ENCODE measurements around the gene KAT6B.

The KAT6B gene

GRCh38 chr10:74882427-74882826 lies 56.0 kb downstream of the KAT6B start:
- no peak for TF ChIP-seq ZFX (IDR thresholded peaks at IDR 0.05; ENCODE audit: borderline replicate concordance)
- TF ChIP-seq CTCF (IDR thresholded peaks at IDR 0.05) = no peak
- H3K27ac ChIP-seq = no peak overlapping the region

- no peak for TF ChIP-seq CTCF (IDR thresholded peaks at IDR 0.05)
- no peak for TF ChIP-seq ZFX (IDR thresholded peaks at IDR 0.05; ENCODE audit: borderline replicate concordance)
- no peak overlapping the region for H3K27ac ChIP-seq
Measured at GRCh38 chr10:74882831-74883230, 56.4 kb downstream of the KAT6B start.

- H3K27ac ChIP-seq = no peak overlapping the region
- TF ChIP-seq CTCF (IDR thresholded peaks at IDR 0.05) = no peak
- TF ChIP-seq ZFX (IDR thresholded peaks at IDR 0.05; ENCODE audit: borderline replicate concordance) = no peak
Measured at GRCh38 chr10:74883428-74883827, 57.0 kb downstream of the KAT6B start.

- TF ChIP-seq CTCF (IDR thresholded peaks at IDR 0.05) (no peak), ZFX (IDR thresholded peaks at IDR 0.05; ENCODE audit: borderline replicate concordance) (no peak)
Measured at GRCh38 chr10:74887614-74888284, 61.3 kb downstream of the KAT6B start.

GRCh38 chr10:74888962-74889661 lies 62.7 kb downstream of the KAT6B start:
- H3K27ac ChIP-seq = no peak overlapping the region
- peak; percentile 15; the same call in 1 of the 2 replicates for TF ChIP-seq CTCF (IDR thresholded peaks at IDR 0.05)
- TF ChIP-seq ZFX (IDR thresholded peaks at IDR 0.05; ENCODE audit: borderline replicate concordance) = no peak

More at GRCh38 chr10:74887614-74888284, 61.3 kb downstream of the KAT6B start:
- H3K27ac ChIP-seq = no peak overlapping the region

GRCh38 chr10:74889662-74889998 lies 63.2 kb downstream of the KAT6B start:
- TF ChIP-seq CTCF (IDR thresholded peaks at IDR 0.05) (no peak), ZFX (IDR thresholded peaks at IDR 0.05; ENCODE audit: borderline replicate concordance) (no peak)
- H3K27ac ChIP-seq = no peak overlapping the region

- TF ChIP-seq CTCF (IDR thresholded peaks at IDR 0.05) (no peak), ZFX (IDR thresholded peaks at IDR 0.05; ENCODE audit: borderline replicate concordance) (no peak)
Measured at GRCh38 chr10:74890460-74890859, 64.1 kb downstream of the KAT6B start.

More at GRCh38 chr10:74890460-74890859, 64.1 kb downstream of the KAT6B start:
- no peak overlapping the region for H3K27ac ChIP-seq

All from 22Rv1 (cell line).